Measurements from ENCODE around the gene SYMPK. TPM values are rescaled to one million over a fixed set of nuclear protein-coding genes. Genes with fewer than 3 reads are reported as not detected.
"Not testable (repeated sequence)": the region's sequence is repeated elsewhere in the genome, so short reads cannot be mapped to it uniquely, and the experiment has no call there.

SYMPK gene
- total and polyA plus RNA-seq, 2 donors from 2014 or later, result 61.5 to 77.4 TPM

DNA sequence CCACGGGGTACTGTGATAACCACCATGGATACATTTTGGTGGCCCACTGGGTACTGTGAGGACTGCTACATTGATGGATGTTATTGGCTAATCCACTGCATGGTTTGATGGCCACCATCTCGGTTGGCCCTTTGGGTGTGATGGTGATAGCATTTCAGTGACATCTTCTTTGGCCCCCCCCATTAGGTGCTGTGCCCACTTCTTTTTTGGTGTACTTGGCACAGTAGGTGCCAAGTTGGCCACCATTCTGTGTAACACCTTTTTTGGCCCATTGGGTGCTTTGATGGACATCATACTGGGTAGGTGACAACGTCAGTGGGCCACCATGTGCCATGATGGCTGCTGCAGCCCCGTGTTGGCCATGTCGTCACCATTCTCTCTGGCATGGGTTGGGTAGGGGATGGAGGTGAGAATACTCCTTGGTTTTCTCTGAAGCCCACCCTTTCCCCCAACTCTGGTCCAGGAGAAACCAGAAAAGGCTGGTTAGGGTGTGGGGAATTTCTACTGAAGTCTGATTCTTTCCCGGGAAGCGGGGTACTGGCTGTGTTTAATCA lies 10.3 kb upstream of the SYMPK start:
- FAIRE-seq (no peak), DNase-seq (peak in 1 of 5 donors; percentile 28)
- no peaks in the 10 kb centered on the region for H3K9me3 ChIP-seq (ENCODE audit: control insufficient read depth in 2 of 3, insufficient read depth in 1 of 3, low read length in 3 of 3)
- intact Hi-C loops (cut with DNase I), result no loop called here
- H3K27me3 ChIP-seq (ENCODE audit: control insufficient read depth, insufficient read depth, low read length), result no peaks in the 10 kb centered on the region
- no peak overlapping the region for H3K9ac ChIP-seq (ENCODE audit: low read length in 3 of 3)
- H3K27ac ChIP-seq (ENCODE audit: low read depth in 2 of 2, low read length in 2 of 2), result no peak overlapping the region
- TF ChIP-seq, protein P1, sequence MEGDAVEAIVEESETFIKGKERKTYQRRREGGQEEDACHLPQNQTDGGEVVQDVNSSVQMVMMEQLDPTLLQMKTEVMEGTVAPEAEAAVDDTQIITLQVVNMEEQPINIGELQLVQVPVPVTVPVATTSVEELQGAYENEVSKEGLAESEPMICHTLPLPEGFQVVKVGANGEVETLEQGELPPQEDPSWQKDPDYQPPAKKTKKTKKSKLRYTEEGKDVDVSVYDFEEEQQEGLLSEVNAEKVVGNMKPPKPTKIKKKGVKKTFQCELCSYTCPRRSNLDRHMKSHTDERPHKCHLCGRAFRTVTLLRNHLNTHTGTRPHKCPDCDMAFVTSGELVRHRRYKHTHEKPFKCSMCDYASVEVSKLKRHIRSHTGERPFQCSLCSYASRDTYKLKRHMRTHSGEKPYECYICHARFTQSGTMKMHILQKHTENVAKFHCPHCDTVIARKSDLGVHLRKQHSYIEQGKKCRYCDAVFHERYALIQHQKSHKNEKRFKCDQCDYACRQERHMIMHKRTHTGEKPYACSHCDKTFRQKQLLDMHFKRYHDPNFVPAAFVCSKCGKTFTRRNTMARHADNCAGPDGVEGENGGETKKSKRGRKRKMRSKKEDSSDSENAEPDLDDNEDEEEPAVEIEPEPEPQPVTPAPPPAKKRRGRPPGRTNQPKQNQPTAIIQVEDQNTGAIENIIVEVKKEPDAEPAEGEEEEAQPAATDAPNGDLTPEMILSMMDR (IDR thresholded peaks at IDR 0.05; ENCODE audit: borderline replicate concordance, extremely low read depth, insufficient read depth), result no peak
- peaks cover 0 to 5% (median 0%) of the 10 kb centered on the region in 3 donors for H3K4me1 ChIP-seq (ENCODE audit: control insufficient read depth in 2 of 3, insufficient read depth in 2 of 3, low read depth in 1 of 3, low read length in 3 of 3)
- H3K36me3 ChIP-seq (ENCODE audit: control insufficient read depth in 2 of 3, insufficient read depth in 3 of 3, low read length in 3 of 3), result no peaks in the 10 kb centered on the region
- H3K4me3 ChIP-seq (ENCODE audit: low read length in 3 of 3), result no peak overlapping the region

DNA sequence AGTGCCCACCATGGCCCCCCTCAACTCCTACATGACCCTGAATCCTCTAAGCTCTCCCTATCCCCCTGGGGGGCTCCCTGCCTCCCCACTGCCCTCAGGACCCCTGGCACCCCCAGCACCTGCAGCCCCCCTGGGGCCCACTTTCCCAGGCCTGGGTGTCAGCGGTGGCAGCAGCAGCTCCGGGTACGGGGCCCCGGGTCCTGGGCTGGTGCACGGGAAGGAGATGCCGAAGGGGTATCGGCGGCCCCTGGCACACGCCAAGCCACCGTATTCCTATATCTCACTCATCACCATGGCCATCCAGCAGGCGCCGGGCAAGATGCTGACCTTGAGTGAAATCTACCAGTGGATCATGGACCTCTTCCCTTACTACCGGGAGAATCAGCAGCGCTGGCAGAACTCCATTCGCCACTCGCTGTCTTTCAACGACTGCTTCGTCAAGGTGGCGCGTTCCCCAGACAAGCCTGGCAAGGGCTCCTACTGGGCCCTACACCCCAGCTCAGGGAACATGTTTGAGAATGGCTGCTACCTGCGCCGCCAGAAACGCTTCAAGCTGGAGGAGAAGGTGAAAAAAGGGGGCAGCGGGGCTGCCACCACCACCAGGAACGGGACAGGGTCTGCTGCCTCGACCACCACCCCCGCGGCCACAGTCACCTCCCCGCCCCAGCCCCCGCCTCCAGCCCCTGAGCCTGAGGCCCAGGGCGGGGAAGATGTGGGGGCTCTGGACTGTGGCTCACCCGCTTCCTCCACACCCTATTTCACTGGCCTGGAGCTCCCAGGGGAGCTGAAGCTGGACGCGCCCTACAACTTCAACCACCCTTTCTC lies 9.4 kb upstream of the SYMPK start:
- H3K4me1 ChIP-seq (ENCODE audit: control insufficient read depth in 2 of 3, insufficient read depth in 2 of 3, low read depth in 1 of 3, low read length in 3 of 3), result peaks cover 0 to 3% (median 0%) of the 10 kb centered on the region in 3 donors
- peak in 1 of 5 donors; percentile 30 for DNase-seq
- H3K9ac ChIP-seq (ENCODE audit: low read length in 3 of 3), result no peak overlapping the region
- no peaks in the 10 kb centered on the region for H3K36me3 ChIP-seq (ENCODE audit: control insufficient read depth in 2 of 3, insufficient read depth in 3 of 3, low read length in 3 of 3)
- H3K27ac ChIP-seq (ENCODE audit: low read depth in 2 of 2, low read length in 2 of 2), result no peak overlapping the region
- H3K9me3 ChIP-seq (ENCODE audit: control insufficient read depth in 2 of 3, insufficient read depth in 1 of 3, low read length in 3 of 3), result no peaks in the 10 kb centered on the region
- TF ChIP-seq, protein P1 (IDR thresholded peaks at IDR 0.05; ENCODE audit: borderline replicate concordance, extremely low read depth, insufficient read depth), result no peak
- intact Hi-C loops (cut with DNase I), result no loop called here
- no peak overlapping the region for H3K4me3 ChIP-seq (ENCODE audit: low read length in 3 of 3)
- FAIRE-seq, result no peak
- no peaks in the 10 kb centered on the region for H3K27me3 ChIP-seq (ENCODE audit: control insufficient read depth, insufficient read depth, low read length)

DNA sequence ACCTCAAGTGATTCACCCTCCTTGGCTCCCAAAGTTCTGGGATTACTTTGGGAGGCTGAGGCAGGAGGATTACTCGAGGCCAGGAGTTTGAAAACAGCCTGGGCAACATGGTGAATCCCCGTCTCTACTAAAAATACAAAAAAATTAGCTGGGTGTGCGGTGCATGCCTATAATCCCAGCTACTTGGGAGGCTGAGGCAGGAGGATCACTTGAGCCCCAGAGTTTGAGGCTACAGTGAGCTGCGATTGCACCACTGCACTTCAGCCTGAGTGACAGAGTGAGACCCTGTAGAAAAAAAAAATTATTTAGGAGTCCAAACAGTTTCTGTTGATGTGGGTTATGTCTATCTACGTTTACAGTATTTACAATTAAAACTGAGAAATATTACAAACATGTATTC lies 7.9 kb upstream of the SYMPK start:
- no peaks in the 10 kb centered on the region for H3K4me1 ChIP-seq (ENCODE audit: control insufficient read depth in 2 of 3, insufficient read depth in 2 of 3, low read depth in 1 of 3, low read length in 3 of 3)
- no peak for DNase-seq
- FAIRE-seq, result no peak
- H3K9me3 ChIP-seq (ENCODE audit: control insufficient read depth in 2 of 3, insufficient read depth in 1 of 3, low read length in 3 of 3), result no peaks in the 10 kb centered on the region
- no peak overlapping the region for H3K27ac ChIP-seq (ENCODE audit: low read depth in 2 of 2, low read length in 2 of 2)
- no peak overlapping the region for H3K9ac ChIP-seq (ENCODE audit: low read length in 3 of 3)
- no peak overlapping the region for H3K4me3 ChIP-seq (ENCODE audit: low read length in 3 of 3)
- H3K36me3 ChIP-seq (ENCODE audit: control insufficient read depth in 2 of 3, insufficient read depth in 3 of 3, low read length in 3 of 3), result no peaks in the 10 kb centered on the region
- TF ChIP-seq, protein P1 (IDR thresholded peaks at IDR 0.05; ENCODE audit: borderline replicate concordance, extremely low read depth, insufficient read depth), result no peak
- H3K27me3 ChIP-seq (ENCODE audit: control insufficient read depth, insufficient read depth, low read length), result peaks cover 3% of the 10 kb centered on the region
- intact Hi-C loops (cut with DNase I), result no loop called here

GRCh38 chr19:45867241-45867640 lies 4.3 kb upstream of the SYMPK start:
- DNase-seq; H3K4me1 ChIP-seq (ENCODE audit: control insufficient read depth in 2 of 3, insufficient read depth in 2 of 3, low read depth in 1 of 3, low read length in 3 of 3); H3K27ac ChIP-seq (ENCODE audit: low read depth in 2 of 2, low read length in 2 of 2); intact Hi-C loops (cut with DNase I); H3K9ac ChIP-seq (ENCODE audit: low read length in 3 of 3); H3K9me3 ChIP-seq (ENCODE audit: control insufficient read depth in 2 of 3, insufficient read depth in 1 of 3, low read length in 3 of 3); H3K4me3 ChIP-seq (ENCODE audit: low read length in 3 of 3); FAIRE-seq; H3K36me3 ChIP-seq (ENCODE audit: control insufficient read depth in 2 of 3, insufficient read depth in 3 of 3, low read length in 3 of 3): not testable (repeated sequence)
- peaks cover 16% of the 10 kb centered on the region for H3K27me3 ChIP-seq (ENCODE audit: control insufficient read depth, insufficient read depth, low read length)
